ENCODE data around the gene HDAC5. TPM values are rescaled to one million over a fixed set of nuclear protein-coding genes. Genes with fewer than 3 reads are reported as not detected.
"Not testable (repeated sequence)": the region's sequence is repeated elsewhere in the genome, so short reads cannot be mapped to it uniquely, and the experiment has no call there.

HDAC5 gene
- total RNA-seq, 1 donor from 2014 or later: 185 TPM

GRCh38 chr17:44120851-44121605, 2.4 kb downstream of the HDAC5 start:
- Mint-ChIP-seq H3K27ac (ENCODE audit: unreplicated experiment) (peak overlapping the region; percentile 96), H3K9me3 (ENCODE audit: unreplicated experiment) (peaks cover 15% of the 10 kb centered on the region), H3K4me3 (ENCODE audit: unreplicated experiment) (peak overlapping the region; percentile 97)

GRCh38 chr17:44120281-44120680, 3.2 kb downstream of the HDAC5 start:
- peaks cover 15% of the 10 kb centered on the region for H3K9me3 Mint-ChIP-seq (ENCODE audit: unreplicated experiment)
- peak overlapping the region; percentile 97 for H3K4me3 Mint-ChIP-seq (ENCODE audit: unreplicated experiment)
- DNase-seq; H3K36me3 Mint-ChIP-seq (ENCODE audit: unreplicated experiment): not testable (repeated sequence)
- peaks cover 63% of the 10 kb centered on the region for H3K4me1 Mint-ChIP-seq (ENCODE audit: low read depth, unreplicated experiment)
- H3K27ac Mint-ChIP-seq (ENCODE audit: unreplicated experiment): peak overlapping the region; percentile 96
- H3K27me3 Mint-ChIP-seq (ENCODE audit: unreplicated experiment): peaks cover 12% of the 10 kb centered on the region

More at GRCh38 chr17:44120851-44121605, 2.4 kb downstream of the HDAC5 start:
- H3K36me3 Mint-ChIP-seq (ENCODE audit: unreplicated experiment): no peaks in the 10 kb centered on the region
- peaks cover 55% of the 10 kb centered on the region for H3K4me1 Mint-ChIP-seq (ENCODE audit: low read depth, unreplicated experiment)
- peaks cover 12% of the 10 kb centered on the region for H3K27me3 Mint-ChIP-seq (ENCODE audit: unreplicated experiment)
- no peak for DNase-seq
- no peak for TF ChIP-seq CTCF (IDR thresholded peaks at IDR 0.05; ENCODE audit: partially characterized antibody, unreplicated experiment)

- TF ChIP-seq CTCF (IDR thresholded peaks at IDR 0.05; ENCODE audit: partially characterized antibody, unreplicated experiment): no peak
- Mint-ChIP-seq H3K4me1 (ENCODE audit: low read depth, unreplicated experiment) (peaks cover 66% of the 10 kb centered on the region), H3K4me3 (ENCODE audit: unreplicated experiment) (peak overlapping the region; percentile 97), H3K36me3 (ENCODE audit: unreplicated experiment) (no peaks in the 10 kb centered on the region), H3K27me3 (ENCODE audit: unreplicated experiment) (peaks cover 12% of the 10 kb centered on the region), H3K27ac (ENCODE audit: unreplicated experiment) (peak overlapping the region; percentile 80), H3K9me3 (ENCODE audit: unreplicated experiment) (peaks cover 15% of the 10 kb centered on the region)
- no peak for DNase-seq
Observed at GRCh38 chr17:44119798-44120197, 3.6 kb downstream of the HDAC5 start.

GRCh38 chr17:44119062-44119461, 4.4 kb downstream of the HDAC5 start:
- peaks cover 15% of the 10 kb centered on the region for H3K9me3 Mint-ChIP-seq (ENCODE audit: unreplicated experiment)
- no peak for TF ChIP-seq CTCF (IDR thresholded peaks at IDR 0.05; ENCODE audit: partially characterized antibody, unreplicated experiment)
- no peaks in the 10 kb centered on the region for H3K36me3 Mint-ChIP-seq (ENCODE audit: unreplicated experiment)
- no peak for DNase-seq
- no peak overlapping the region for H3K27ac Mint-ChIP-seq (ENCODE audit: unreplicated experiment)
- H3K4me1 Mint-ChIP-seq (ENCODE audit: low read depth, unreplicated experiment): peaks cover 67% of the 10 kb centered on the region
- peaks cover 12% of the 10 kb centered on the region for H3K27me3 Mint-ChIP-seq (ENCODE audit: unreplicated experiment)
- H3K4me3 Mint-ChIP-seq (ENCODE audit: unreplicated experiment): peak overlapping the region; percentile 97

GRCh38 chr17:44118427-44119050, 4.9 kb downstream of the HDAC5 start:
- H3K4me3 Mint-ChIP-seq (ENCODE audit: unreplicated experiment): peak overlapping the region; percentile 72
- H3K9me3 Mint-ChIP-seq (ENCODE audit: unreplicated experiment): peaks cover 15% of the 10 kb centered on the region
- peak overlapping the region; percentile 22 for H3K27ac Mint-ChIP-seq (ENCODE audit: unreplicated experiment)

More at GRCh38 chr17:44118427-44119050, 4.9 kb downstream of the HDAC5 start:
- no peak for DNase-seq
- Mint-ChIP-seq H3K36me3 (ENCODE audit: unreplicated experiment) (no peaks in the 10 kb centered on the region), H3K27me3 (ENCODE audit: unreplicated experiment) (peaks cover 12% of the 10 kb centered on the region), H3K4me1 (ENCODE audit: low read depth, unreplicated experiment) (peaks cover 68% of the 10 kb centered on the region)
- TF ChIP-seq CTCF (IDR thresholded peaks at IDR 0.05; ENCODE audit: partially characterized antibody, unreplicated experiment): no peak
